ENCODE data around the gene ZDHHC22.

ZDHHC22 gene

GRCh38 chr14:77161011-77161410 lies 19.4 kb upstream of the ZDHHC22 start:
- DNase-seq = no peak
- H3K27ac Mint-ChIP-seq = no peak overlapping the region
- peaks cover 11% of the 10 kb centered on the region for H3K27me3 Mint-ChIP-seq (ENCODE audit: low read depth, poor library complexity)
- no peaks in the 10 kb centered on the region for H3K36me3 Mint-ChIP-seq (ENCODE audit: low read depth)
- H3K9me3 Mint-ChIP-seq = no peaks in the 10 kb centered on the region
- H3K4me3 Mint-ChIP-seq = no peak overlapping the region
- H3K4me1 Mint-ChIP-seq = peaks cover 17% of the 10 kb centered on the region
- no peak for TF ChIP-seq CTCF (IDR thresholded peaks at IDR 0.05)

GRCh38 chr14:77158882-77159255 lies 17.3 kb upstream of the ZDHHC22 start:
- peaks cover 21% of the 10 kb centered on the region for H3K27me3 Mint-ChIP-seq (ENCODE audit: low read depth, poor library complexity)

GRCh38 chr14:77158175-77158881 lies 16.7 kb upstream of the ZDHHC22 start:
- peaks cover 22% of the 10 kb centered on the region for H3K4me1 Mint-ChIP-seq
- peaks cover 25% of the 10 kb centered on the region for H3K27me3 Mint-ChIP-seq (ENCODE audit: low read depth, poor library complexity)
- no peaks in the 10 kb centered on the region for H3K9me3 Mint-ChIP-seq
- no peak overlapping the region for H3K27ac Mint-ChIP-seq
- peak overlapping the region; percentile 14 for H3K4me3 Mint-ChIP-seq
- TF ChIP-seq CTCF (IDR thresholded peaks at IDR 0.05) = no peak
- DNase-seq = peak; percentile 53
- no peaks in the 10 kb centered on the region for H3K36me3 Mint-ChIP-seq (ENCODE audit: low read depth)

More at GRCh38 chr14:77158882-77159255, 17.3 kb upstream of the ZDHHC22 start:
- H3K27ac Mint-ChIP-seq = no peak overlapping the region
- no peak for DNase-seq
- no peaks in the 10 kb centered on the region for H3K9me3 Mint-ChIP-seq
- no peak for TF ChIP-seq CTCF (IDR thresholded peaks at IDR 0.05)
- H3K4me1 Mint-ChIP-seq = peaks cover 22% of the 10 kb centered on the region
- H3K4me3 Mint-ChIP-seq = peak overlapping the region; percentile 14
- no peaks in the 10 kb centered on the region for H3K36me3 Mint-ChIP-seq (ENCODE audit: low read depth)

GRCh38 chr14:77157740-77158139 lies 16.1 kb upstream of the ZDHHC22 start:
- DNase-seq = no peak
- no peaks in the 10 kb centered on the region for H3K36me3 Mint-ChIP-seq (ENCODE audit: low read depth)
- H3K27ac Mint-ChIP-seq = no peak overlapping the region
- H3K4me3 Mint-ChIP-seq = no peak overlapping the region
- H3K27me3 Mint-ChIP-seq (ENCODE audit: low read depth, poor library complexity) = peaks cover 29% of the 10 kb centered on the region
- H3K4me1 Mint-ChIP-seq = peaks cover 22% of the 10 kb centered on the region
- no peaks in the 10 kb centered on the region for H3K9me3 Mint-ChIP-seq
- no peak for TF ChIP-seq CTCF (IDR thresholded peaks at IDR 0.05)

GRCh38 chr14:77155083-77155482 lies 13.5 kb upstream of the ZDHHC22 start:
- H3K4me1 Mint-ChIP-seq = peaks cover 22% of the 10 kb centered on the region
- no peaks in the 10 kb centered on the region for H3K36me3 Mint-ChIP-seq (ENCODE audit: low read depth)
- H3K4me3 Mint-ChIP-seq = no peak overlapping the region
- no peak for DNase-seq
- H3K9me3 Mint-ChIP-seq = no peaks in the 10 kb centered on the region
- peaks cover 27% of the 10 kb centered on the region for H3K27me3 Mint-ChIP-seq (ENCODE audit: low read depth, poor library complexity)
- no peak for TF ChIP-seq CTCF (IDR thresholded peaks at IDR 0.05)
- H3K27ac Mint-ChIP-seq = no peak overlapping the region

GRCh38 chr14:77154421-77154820 lies 12.8 kb upstream of the ZDHHC22 start:
- H3K4me1 Mint-ChIP-seq = peaks cover 22% of the 10 kb centered on the region
- no peaks in the 10 kb centered on the region for H3K36me3 Mint-ChIP-seq (ENCODE audit: low read depth)
- peaks cover 27% of the 10 kb centered on the region for H3K27me3 Mint-ChIP-seq (ENCODE audit: low read depth, poor library complexity)
- H3K9me3 Mint-ChIP-seq = no peaks in the 10 kb centered on the region
- H3K4me3 Mint-ChIP-seq = no peak overlapping the region
- DNase-seq = no peak
- no peak for TF ChIP-seq CTCF (IDR thresholded peaks at IDR 0.05)
- H3K27ac Mint-ChIP-seq = no peak overlapping the region
